CD4-positive, alpha-beta T cell treated with Interleukin-10 for 1 hour (primary cell): ENCODE results near the gene CCDC187.
A peak's percentile ranks its signal among the peaks of the same experiment; 100 is the strongest.
"Not testable (repeated sequence)": the region's sequence is repeated elsewhere in the genome, so short reads cannot be mapped to it uniquely, and the experiment has no call there.

Experiments used
- DNase-seq: peaks from one replicate; pipeline ENCODE4 v3.0.0-alpha.2; 2020

CCDC187 gene

GRCh38 chr9:136326761-136327303 is 22.9 kb upstream of the CCDC187 start:
- DNase-seq, result no peak

- DNase-seq, result no peak
Observed at GRCh38 chr9:136326061-136326760, 22.3 kb upstream of the CCDC187 start.

- no peak for DNase-seq
Observed at GRCh38 chr9:136325358-136325757, 21.5 kb upstream of the CCDC187 start.

DNA sequence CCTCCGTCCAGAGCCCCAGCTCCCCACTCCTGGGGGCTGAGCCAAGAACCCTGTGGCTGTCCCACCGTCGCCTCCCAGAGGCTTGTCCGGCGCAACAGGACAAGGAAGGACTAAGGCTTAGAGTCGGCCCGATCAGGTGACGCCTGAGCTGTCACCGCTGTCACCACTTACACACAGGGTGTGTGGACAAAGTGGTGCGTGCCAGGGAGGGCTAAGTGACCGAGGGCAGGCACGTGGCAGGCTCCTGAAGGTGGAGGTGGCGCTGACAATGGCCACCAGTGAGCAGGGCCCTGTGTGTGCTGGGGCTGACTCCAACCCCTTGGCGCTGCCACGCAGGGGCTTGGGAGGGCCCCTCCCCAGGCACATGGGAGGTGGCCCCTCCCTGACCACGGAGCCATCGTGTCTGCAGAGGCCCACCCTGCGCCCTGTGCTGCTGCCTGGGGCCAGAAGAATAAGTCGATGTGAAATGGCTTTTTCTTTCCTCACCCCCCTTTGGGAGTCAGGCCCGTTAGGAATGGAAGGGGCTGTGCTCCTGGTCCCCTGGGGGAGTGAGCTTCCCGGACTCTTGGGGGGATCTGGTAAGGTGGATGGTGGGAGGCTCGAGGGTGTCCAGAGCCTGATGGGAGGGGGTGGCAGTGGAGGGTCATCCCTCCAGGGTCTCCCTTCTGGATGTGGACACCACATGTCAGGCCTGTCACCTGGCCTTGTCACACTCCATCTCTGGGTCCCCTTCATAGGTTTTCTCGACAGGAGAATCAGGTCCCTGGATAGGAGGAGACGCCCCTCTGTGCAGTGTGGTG is 20.8 kb upstream of the CCDC187 start:
- no peak for DNase-seq

DNA sequence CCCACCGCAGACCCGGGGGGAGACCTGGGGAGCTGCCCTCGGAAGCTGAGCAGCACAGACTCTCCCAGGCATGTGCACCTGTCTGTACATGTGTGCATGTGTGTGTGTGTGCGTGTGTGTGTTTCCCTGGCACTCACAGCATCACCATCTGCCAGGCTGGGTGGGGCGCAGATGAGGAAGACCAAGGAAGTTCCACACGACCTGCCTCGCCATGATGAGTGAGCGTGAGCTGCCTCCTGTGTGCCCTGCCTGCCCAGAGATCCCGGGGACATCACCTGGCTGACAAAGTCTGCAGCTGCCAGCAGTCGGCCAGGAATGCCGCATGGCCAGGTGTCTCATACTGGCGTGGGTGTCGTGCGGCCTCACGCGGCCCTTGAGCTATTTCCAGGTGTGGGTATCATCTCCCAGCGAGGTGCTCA is 19.5 kb upstream of the CCDC187 start:
- no peak for DNase-seq

- DNase-seq, result no peak
Observed at GRCh38 chr9:136322756-136323330, 18.9 kb upstream of the CCDC187 start.

DNA sequence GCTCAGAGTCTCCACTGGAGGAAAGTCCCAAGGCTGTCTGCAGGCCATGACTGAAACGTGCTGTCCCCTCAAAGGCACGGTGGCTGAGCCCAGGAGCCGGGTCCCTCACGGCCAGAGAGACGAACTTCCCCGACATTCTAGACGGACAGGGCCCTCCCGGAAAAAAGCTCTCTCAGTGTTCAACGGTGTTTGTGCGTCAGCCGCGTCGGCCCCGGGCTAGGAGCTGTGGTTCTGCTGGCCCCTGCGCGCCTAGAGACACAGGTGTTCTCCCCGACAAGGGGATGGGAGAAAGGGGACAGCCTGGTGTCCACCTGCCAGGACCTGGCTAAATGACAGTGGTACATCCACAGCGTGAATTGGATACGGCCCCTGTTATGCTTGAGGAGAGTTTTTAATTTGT is 17.7 kb upstream of the CCDC187 start:
- no peak for DNase-seq

DNA sequence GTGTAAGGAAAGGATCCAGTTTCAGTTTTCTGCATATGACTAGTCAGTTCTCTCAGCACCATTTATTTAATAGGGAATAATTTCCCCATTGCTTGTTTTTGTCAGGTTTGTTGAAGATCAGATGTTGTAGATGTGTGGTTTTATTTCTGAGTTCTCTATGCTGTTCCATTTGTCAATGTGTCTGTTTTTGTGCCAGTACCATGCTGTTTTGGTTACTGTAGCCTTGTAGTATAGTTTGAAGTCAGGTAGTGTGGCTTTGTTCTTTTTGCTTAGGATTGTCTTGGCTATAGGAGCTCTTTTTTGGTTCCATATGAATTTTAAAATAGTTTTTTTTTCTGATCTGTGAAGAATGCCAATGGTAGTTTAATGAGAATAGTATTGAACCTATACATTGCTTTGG is 17.1 kb upstream of the CCDC187 start:
- DNase-seq, result not testable (repeated sequence)

DNA sequence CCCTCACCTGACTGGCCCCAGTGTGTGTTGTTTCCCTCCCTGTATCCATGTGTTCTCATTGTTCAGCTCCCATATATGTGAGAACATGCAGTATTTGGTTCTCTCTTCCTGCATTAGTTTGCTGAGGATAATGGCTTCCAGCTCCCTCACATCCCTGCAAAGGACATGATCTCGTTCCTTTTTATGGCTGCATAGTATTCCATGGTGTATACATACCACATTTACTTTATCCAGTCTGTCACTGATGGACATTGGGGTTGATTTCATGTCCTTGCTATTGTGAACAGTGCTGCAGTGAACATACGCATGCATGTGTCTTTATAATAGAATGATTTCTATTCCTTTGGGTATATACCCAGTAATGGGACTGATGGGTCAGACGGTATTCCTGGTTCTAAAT is 16.1 kb upstream of the CCDC187 start:
- not testable (repeated sequence) for DNase-seq

DNA sequence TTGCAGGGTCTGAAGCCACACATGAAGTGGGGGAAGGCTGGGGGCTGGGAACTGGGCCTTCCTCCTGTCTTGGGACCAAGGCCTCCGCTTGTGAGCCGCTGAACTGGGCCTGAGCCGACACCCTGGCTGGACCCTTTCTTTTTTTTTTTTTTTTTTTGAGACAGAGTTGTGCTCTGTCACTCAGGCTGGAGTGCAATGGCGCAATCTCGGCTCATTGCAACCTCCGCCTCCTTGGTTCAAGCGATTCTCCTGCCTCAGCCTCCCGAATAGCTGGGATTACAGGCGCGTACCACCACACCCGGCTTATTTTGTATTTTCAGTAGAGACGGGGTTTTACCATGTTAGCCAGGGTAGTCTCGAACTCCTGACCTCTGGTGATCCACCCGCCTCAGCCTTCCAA is 15.3 kb upstream of the CCDC187 start:
- not testable (repeated sequence) for DNase-seq

GRCh38 chr9:136318776-136319241 is 14.9 kb upstream of the CCDC187 start:
- DNase-seq, result no peak

DNA sequence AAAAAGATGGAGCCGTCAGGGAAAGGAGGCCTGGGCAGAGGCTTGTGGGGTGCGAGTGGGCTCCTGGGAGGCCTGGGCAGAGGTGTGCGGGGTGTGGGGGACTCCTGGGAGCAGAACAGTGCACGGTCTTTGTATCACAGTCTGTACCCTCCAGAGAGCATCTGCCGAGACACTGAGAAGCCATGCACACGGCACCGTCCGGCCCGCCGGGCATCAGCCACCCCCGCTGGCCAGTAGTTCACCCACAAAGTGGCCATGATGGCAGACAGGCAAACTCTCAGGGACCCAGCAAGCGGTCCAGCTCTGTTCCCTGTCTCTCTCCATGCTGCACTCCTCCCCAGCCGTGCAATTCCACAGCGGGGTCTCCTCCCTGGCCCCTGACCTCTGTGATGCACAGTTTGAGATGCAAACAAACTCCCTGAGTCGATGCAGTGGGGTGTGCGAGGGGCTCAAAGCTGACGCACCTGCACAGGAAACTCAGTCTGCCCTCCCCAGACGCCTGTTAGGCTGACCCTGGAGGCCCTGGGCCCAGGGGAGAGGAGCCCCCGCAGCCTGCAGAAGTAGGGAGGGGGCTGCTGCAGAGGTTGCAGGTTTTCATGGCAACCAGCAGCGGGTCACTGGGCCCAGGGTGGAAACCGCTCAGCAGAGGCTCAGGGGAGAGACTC is 14.3 kb upstream of the CCDC187 start:
- DNase-seq, result no peak

DNA sequence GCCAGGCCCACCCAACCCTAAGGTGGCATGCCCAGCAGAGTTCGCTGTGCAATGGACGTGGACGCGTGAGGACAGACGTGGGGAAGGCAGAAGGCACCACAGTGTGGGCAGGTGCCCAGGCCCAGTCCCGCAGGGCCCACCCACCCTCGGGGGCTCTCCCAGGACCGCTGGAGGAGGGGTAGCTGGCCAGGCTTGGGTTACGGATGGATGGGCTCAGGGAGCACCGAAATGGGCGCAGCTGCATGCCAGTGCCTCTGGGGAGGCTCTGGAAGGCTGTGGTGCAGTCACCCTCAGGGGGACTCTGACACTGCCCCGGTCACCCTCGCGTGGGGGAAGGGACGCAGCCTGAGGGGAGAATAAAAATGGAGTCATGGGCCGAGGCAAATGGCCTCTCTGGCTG is 13.8 kb upstream of the CCDC187 start:
- DNase-seq, result no peak

- DNase-seq, result no peak
Observed at GRCh38 chr9:136316896-136317676, 13.2 kb upstream of the CCDC187 start.

- DNase-seq, result peak; percentile 71
Observed at GRCh38 chr9:136316271-136316751, 12.4 kb upstream of the CCDC187 start.

GRCh38 chr9:136314944-136315343 is 11.1 kb upstream of the CCDC187 start:
- DNase-seq, result no peak

DNA sequence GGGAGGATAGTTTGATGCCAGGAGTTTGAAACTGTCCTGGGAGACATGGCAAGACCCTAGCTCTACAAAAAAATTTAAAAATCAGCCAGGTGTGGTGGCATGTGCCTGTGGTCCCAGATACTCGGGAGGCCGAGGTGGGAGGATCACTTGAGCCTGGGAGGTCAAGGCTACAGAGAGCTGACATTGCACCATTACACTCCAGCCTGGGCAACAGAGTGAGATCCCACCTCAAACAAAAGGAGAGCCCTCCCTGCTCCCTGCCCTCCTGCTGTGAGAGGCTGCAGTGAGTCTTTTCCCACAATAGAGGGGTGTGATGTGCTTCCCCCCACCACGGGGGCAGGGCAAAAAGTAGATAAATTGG is 10.1 kb upstream of the CCDC187 start:
- DNase-seq, result no peak

DNA sequence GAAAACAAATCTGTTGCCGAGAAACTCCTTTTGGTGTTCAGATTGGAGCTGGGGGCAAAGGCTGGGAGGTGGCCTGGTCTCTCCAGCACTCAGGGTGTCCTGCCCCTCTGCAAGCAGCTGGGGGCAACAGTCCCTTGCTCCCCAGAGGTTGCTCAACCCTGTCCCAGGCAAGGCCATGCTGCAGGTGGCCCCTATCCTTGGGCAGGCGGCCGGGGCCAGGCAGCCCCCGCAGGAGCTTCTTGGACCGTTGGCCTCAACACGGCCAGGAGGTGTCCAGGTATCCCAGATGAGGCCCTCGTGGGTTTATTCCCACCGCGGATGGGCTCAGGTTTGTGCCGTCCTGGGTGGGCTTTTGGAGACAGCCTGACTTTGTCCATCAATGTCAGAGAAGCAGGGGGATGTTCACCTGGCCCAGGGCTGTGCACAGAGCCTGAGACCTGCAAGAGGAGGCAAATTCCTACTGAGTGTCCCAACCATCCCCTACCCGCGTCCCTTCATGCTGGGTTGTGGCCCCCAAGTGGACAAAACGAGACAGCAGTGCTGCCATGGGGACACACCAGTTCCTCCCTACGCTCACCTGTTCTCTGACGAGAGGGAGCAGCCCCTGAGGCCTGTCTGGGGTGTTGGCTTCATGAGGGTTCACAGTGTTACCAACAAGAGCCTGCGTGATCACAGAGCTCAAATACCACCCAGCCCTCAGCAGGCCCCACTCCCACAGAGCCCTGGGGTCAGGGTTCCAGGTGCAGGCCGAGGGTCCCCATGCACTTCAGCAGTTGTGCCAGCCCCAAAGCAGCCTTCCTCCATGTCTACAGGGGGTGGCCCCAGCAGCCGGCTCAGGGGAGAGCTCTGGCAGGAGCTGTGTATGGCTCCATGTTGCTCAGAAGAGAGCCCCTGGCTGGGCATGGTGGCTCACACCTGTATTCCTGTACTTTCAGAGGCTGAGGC is 9.5 kb upstream of the CCDC187 start:
- DNase-seq, result no peak

GRCh38 chr9:136312436-136312835 is 8.5 kb upstream of the CCDC187 start:
- peak; percentile 46 for DNase-seq

- DNase-seq, result no peak
Observed at GRCh38 chr9:136312009-136312375, 8.1 kb upstream of the CCDC187 start.
